T follicular helper cell (primary cell): ENCODE results near the gene MED16.

Experiments used
- DNase-seq: peaks from one replicate; pipeline ENCODE4 v3.0.0-alpha.2; 2020; ENCODE audit warnings: low read depth
- total RNA-seq, 2 experiments: gene quantifications; one replicate each; lab custom pipeline; 2026; lab: John Stamatoyannopoulos, UW

Gene MED16, protein sequence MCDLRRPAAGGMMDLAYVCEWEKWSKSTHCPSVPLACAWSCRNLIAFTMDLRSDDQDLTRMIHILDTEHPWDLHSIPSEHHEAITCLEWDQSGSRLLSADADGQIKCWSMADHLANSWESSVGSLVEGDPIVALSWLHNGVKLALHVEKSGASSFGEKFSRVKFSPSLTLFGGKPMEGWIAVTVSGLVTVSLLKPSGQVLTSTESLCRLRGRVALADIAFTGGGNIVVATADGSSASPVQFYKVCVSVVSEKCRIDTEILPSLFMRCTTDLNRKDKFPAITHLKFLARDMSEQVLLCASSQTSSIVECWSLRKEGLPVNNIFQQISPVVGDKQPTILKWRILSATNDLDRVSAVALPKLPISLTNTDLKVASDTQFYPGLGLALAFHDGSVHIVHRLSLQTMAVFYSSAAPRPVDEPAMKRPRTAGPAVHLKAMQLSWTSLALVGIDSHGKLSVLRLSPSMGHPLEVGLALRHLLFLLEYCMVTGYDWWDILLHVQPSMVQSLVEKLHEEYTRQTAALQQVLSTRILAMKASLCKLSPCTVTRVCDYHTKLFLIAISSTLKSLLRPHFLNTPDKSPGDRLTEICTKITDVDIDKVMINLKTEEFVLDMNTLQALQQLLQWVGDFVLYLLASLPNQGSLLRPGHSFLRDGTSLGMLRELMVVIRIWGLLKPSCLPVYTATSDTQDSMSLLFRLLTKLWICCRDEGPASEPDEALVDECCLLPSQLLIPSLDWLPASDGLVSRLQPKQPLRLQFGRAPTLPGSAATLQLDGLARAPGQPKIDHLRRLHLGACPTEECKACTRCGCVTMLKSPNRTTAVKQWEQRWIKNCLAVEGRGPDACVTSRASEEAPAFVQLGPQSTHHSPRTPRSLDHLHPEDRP
- 49.5 to 72.3 reads per million in 2 experiments for total RNA-seq

DNA sequence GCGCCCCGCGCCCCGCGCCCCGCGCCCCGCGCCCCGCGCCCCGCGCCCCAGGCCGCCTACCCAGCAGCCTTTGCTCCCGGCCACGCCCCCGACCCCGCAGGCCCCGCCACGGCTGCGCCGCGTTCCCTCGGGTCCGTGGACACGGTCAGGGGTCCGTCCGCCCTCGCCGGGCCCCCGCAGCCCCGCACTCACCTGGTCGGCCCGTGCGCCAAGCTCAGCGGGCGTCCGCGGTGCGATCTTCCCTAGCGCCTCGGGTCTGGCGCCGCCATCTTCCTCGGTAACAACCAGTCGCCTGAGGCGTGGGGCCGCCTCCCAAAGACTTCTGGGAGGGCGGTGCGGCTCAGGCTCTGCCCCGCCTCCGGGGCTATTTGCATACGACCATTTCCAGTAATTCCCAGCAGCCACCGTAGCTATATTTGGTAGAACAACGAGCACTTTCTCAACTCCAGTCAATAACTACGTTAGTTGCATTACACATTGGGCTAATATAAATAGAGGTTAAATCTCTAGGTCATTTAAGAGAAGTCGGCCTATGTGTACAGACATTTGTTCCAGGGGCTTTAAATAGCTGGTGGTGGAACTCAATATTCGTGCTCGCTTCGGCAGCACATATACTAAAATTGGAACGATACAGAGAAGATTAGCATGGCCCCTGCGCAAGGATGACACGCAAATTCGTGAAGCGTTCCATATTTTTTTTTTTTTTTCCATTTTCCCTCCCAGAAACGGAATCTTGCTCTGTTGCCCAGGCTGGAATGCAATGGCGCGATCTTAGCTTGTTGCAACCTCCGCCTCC lies at the start of gene MED16, which contains the start of gene RNU6-9:
Gene MED16, minus strand, starts transcription at position 294 of the 796 bp plus-strand sequence. CDS start 2,056 bp downstream, outside the sequence.
Gene RNU6-9, plus strand, starts transcription at position 591 of the 796 bp plus-strand sequence.
- peak; percentile 88 for DNase-seq

DNA sequence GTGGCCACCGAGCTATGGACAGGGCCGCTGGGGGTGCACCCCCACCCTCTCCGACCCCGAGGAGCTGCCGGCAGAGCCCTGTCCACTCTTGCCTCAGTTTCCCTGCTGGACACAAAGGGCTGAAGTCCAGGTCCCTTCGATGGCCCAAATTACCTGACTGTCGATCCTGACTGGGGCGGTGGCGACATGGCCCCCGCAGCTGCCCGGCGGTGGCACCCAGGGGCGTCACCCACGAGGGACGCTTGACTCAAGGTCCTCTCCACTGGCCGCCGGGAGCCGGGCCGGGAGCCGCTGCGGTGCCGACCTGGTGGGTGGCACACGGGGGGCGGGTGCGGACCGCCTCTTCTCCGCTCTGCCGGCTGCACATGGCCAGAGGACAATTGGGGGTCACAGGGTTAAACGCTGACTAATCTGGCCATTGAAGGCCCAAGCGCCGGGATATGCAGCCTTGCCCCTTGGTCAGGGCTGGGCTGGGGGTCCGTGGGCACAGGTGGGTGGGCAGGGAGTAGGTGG lies 49.2 kb upstream of the MED16 start:
- no peak for DNase-seq

DNA sequence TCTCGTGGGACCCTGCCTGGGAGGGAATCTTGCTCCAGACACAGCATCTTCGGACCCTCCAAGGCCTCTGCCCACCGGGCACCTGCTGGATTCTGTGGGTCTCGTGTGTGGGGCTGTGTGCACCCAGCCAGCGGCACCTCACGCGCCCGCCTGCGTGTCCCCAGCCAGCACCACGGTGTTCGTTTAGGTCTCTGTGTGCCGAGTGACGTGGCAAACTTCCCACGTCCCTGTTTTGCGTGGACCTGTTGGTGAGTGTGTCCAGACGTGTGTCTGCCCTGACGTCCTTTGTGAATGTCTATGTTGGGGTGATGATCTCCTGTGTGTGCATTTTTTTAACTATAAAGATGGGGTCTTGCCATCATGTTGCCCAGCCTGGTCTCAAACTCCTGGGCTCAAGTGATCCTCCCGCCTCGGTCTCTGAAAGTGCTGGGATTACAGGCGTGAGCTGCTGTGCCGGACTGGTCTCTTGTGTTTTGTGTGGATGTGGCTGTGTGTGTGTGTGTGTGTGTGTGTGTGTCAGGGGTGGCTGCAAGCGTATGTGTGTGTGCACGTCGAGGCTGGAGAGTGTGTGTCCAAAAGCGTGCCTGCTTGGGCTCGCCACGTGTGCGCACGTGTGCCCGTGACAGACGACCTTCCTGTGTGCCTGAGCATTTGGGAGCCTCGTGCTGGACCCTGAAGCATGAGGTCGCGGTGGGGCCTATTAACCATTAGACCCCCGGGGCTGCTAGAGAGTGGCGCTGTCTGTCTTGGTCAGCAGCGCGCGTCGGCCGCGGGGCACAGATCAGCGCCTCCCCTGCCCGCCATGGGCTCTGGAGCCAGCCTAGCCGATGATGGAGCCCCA lies 48.5 kb upstream of the MED16 start:
- no peak for DNase-seq

DNA sequence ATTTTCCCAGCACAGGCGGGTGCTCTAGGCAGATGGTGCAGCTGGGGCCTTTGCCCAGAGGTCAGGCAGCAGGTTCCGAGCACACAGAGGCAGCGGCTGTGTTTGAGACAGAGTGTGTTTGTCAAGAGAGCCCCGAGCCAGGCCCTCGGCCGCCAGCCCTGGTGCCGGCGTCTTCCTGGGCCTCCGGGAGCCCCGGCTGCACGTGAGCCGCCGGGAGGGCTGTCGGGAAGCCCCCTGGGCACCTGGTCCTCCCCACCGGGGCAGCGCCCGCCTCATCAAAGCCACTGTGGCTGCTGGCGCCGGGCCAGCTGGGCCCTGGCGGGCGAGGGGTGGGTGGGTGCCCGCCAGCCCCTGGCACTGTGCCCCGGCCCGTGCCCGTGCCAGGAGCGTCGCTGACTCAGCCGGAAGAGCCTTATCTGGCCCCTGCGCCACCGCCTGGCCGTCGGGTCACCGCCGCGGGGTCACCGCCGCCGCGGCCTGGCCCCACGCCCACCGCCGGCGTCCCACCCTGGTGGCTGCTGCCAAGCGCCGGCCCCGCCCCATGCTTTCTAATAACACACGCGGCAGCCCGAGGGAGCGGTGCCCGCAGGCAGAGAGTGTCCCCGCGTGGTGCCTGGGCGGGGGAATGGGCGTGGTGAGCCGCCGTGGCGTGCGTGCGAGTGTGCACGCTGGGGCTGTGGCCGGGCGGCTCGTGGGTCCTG lies 47.8 kb upstream of the MED16 start:
- peak; percentile 46 for DNase-seq

DNA sequence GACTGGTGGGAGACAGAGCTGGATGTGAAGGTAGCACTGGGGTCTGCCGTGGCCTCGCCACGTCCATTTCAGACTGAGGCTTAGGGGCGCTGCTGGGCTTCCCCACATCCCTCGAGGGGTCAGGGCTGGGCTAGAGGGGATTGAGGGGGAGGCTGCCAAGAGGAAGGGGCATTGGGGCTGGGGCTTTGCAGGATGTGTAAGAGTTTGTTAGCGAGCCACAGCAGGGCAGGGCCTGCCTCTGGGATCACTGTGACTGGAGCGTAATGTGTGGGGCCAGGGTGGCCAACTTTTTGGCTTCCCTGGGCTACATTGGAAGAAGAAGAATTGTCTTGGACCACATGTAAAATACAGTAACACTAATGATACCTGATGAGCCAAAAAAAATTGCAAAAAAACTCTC lies 46.9 kb upstream of the MED16 start:
- DNase-seq, result no peak

DNA sequence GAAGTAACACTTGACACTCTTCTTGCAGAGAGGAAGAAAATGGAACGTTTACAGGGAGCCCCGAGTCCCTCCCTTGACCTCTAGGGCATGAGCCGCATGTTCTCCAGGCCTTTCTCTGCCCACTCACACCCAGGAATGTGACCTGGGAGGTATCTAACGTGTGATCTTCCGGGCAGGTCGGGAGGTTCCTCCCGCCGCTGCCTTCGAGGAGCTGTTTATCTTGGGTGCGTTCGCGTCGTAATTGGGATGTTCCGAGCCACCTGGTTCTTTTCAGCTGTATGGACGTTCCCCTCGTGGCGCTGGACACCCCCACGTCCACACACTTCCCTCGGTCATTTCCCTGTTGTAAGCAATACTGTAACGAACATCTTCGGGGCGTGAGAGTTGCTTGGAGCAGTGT lies 46.5 kb upstream of the MED16 start:
- no peak for DNase-seq

DNA sequence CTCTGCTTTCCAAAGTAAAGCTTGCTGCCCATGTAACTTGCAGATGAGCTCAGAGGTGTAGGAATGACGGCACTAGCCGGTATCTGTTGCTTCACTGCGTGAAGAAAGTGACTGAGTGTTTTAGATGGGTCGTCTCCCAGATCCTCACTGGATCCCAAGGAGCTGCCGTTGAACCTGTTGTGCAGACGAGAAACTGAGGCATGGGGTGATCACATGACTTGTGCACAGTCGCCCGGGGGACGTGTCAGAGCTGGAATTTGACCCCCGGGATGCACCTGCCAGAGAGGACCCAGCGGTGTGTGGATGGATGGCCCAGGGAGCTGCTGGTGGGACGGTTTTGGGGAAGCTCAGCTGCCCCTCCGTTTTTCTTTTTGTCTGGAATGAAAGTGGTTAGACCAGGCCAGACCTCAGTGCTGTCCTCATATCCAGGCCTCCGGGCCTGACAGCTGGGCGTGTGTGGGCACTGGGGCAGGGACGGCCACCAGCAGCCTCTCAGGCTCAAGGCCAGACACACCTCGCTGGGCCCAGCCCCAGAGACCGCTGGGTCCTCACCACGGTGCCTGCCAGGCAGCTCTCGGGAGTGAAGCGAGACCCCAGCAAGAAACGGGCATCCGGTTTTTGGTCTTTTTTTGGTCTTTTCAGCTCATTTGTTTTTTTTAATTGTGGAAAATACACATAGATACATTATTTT lies 45.4 kb upstream of the MED16 start:
- DNase-seq, result no peak

DNA sequence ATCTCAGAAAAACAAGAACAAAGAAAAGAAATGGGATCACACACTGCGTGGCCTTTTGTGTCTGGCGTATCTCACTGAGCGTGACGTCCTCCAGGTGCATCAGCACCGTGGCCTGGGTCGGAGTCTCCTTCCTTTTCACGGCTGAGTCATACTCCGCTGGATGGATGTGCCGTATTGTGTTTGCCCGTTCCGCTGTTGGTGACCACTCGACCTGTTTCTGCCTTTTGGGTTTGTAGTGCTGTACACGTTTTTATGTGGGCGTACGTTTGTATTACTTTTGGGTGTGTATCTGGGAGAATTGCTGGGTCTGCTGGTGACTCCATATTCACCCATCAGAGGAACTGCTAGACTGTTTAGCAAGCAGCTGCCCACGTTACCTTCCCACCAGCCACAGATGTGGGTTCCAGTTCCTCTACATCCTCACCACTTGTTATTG lies 44.3 kb upstream of the MED16 start:
- no peak for DNase-seq

DNA sequence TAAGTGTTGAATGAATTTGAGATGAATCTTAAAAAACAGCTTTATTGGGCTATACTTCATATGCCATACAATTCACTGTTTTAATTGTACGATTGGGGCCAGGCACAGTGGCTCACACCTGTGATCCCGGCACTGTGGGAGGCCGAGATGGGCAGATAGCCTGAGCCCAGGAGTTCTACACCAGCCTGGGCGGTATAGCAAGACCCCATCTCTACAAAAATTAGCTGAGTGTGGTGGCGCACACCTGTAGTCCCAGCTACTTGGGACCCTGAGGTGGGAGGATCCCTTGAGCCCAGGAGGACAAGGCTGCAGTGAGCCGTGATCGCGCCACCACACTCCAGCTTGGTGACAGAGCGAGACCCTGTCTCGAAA lies 43.2 kb upstream of the MED16 start:
- no peak for DNase-seq

DNA sequence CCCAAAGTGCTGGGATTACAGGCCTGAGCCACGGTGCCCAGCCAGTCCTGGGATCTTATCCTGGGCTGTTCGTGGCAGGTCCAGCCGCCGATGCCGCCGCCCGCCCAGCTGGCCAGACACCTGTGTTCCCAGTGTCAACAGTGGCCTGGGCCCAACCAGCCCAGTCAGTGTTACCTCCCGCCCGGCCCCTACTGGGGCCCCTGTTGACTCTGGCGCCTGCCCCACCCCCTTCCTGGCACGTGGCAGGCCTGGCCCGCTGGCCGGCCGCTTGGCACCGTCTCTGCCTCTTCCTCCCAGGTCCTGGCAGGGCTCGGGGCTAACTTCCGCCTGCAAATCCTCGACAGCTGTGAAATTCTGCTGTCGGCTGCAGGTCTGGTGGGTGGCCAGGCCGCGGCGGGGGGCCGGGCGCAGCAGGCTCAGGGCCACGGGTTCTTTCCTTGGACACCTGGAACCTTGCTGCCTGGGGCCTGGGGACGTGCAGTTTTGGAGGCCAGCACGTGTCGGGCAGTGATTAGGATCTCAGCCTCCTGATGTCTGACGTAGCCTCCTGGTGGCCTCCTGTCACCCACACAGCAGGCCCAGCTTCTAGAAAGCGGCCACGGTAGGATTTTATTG lies 42.0 kb upstream of the MED16 start:
- DNase-seq, result no peak

DNA sequence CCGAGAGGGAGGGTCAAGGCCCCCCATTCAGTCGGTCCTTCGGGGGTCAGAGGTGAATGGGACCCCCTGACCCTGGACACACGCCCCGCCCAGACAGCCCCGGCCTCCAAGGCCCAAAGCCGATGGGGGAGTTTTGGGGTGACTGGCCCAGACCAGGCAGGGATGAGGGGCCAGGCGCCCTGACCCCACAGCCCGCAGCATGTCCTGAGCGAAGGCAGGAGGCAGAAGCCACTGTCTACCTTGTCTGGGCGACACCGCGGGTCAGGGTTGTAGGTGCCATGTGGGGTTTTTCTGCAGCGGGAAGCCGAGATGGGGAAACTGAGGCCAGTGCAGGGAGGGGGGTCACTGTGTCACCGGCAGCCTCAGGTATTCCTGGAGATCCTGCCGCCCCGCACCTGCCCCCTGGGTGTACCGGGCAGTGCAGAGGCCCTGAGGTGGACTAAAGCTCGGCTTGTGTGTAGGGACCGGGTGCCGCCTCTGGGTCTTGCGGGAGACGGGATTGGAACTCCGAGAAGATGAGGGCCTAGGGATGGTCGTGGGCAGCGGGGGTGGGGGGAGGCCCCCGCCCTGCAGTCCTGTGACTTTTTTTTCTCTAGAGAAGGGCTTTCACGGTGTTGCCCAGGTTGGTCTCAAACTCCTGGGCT lies 41.3 kb upstream of the MED16 start:
- no peak for DNase-seq

DNA sequence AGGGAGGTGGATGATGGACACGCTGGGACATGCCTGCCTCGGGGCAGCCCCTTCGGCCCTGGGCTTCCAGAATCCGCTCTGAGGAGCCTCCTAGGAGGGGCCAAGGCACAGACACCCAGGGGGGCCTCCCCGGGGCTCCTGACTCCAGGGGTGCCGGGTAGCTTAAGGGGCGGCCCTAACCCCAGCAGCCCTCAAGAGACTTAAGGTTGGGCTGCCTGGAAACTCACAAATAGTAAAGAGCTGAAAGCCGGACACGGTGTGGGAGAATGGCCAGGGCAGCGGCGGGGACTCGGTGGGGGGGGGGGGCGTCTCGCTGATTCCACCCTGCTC lies 40.5 kb upstream of the MED16 start:
- DNase-seq, result no peak

DNA sequence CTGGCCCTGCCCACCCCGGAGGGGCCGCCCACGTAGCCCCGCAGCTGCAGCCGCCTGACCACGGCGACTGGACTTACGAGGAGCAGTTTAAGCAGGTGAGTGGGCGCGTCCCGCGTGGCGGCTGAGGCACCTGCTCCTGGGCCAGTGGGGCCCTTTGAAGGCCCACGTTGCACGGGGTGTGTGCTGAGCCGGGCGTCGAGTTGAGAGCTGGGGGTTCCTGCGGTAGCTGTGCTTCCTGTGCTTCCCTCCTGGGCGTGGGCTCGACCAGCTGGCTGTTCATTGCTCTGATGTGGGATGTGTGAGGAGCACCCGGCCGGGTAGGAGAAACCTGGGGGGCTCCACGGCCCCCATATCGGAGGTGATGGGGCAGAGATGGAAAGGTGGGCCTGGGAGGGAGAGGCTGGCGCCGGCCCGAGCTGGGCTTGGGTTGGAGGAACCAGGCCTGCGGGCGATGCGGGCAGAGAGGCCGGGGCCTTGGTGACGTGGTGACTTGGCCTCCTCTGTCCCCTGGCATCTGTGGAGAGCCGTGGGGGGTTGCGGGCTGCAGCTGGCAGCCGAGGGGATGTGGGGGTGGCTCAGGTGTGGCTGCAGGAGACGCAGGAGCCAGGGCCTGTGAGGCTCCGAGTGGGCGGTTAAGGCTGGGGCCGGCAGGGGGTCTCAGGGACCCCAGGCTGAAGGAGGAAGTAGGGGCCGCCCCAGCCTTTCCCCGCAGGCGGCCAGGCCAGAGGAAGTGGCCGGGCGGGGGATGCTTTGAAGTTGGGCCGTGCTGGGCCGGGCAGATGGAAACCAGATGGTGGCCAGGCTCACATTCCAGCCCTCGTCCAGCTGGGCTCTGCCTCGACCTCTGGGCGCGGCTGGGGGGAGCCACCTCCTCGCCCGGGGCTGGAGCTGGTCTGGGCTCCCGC lies 39.9 kb upstream of the MED16 start:
- no peak for DNase-seq

DNA sequence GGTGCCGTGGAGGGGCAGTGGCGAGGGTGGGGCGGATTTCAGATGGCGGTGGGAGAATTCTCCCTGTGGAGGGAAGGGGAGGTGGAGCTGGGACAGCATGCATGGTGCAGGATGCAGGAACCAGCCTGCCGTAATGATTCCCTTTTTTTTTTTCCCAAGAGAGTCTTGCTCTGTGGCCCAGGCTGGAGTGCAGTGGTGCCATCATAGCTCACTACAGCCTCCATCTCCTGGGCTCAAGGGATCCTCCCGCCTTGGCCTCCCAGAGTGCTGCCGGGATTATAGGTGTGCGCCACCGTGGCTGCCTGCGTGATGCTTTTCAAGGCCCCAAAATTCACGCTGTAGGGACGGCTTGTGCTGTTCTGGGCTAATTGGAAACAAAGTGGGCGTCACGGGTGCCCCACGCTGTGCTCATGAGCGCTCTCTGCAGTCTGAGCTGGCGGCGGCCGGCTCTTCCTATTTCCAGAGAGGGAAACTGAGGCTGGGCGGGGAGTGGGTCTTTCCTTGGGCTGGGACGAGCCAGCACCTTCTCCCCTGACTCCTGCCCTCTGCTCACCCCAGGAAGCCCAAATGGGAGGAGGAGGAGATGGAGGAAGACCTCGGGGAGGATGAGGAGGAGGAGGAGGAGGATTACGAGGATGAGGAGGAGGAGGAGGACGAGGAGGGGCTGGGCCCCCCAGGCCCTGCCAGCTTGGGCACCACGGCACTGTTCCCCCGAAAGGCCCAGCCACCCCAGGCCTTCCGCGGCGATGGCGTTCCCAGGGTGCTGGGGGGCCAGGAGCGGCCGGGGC lies 39.1 kb upstream of the MED16 start:
- DNase-seq, result no peak

DNA sequence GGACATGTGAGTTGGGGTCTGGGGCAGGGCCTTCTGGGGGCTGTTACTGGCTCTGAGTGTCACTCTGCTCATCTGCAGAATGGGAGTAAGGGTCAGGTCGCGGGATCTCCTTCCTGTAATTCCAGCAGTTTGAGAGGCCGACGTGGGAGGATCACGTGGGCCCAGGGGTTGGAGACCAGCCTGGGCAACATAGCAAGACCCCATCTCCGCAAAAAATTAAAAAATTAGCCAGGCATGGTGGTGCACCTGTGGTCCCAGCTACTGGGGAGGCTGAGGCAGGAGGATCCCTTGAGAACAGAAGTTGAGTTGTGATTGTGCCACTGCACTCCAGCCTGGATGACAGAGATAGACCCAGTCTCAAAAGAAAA lies 36.9 kb upstream of the MED16 start:
- DNase-seq, result no peak

DNA sequence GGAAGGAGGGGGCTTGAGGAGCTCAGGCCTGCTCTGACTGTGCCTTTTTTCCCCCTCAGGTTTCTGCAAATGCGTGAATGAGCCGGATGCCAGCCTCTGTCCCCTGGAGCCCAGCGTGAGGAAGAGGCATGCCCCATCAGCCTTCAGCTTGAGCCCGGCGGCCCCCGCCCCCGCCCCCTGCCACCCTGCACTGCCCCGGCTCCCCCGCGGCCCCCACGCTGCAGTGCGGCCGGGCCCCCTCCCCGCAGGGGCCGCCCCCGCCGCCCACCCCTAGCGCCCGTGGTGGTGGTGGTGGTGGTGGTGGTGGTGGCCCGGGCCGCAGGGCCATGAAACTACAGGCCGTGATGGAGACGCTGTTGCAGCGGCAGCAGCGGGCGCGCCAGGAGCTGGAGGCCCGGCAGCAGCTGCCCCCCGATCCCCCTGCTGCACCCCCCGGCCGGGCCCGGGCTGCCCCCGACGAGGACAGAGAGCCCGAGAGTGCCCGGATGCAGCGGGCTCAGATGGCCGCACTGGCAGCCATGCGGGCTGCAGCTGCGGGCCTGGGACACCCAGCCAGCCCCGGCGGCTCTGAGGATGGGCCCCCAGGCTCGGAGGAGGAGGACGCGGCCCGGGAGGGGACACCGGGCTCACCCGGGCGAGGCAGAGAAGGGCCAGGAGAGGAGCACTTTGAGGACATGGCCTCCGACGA lies 36.4 kb upstream of the MED16 start:
- DNase-seq, result no peak
